WTC11 (cell line): ENCODE results near the gene LRRC51. TPM values are rescaled to one million over a fixed set of nuclear protein-coding genes. Genes with fewer than 3 reads are reported as not detected.

ENCODE experiments used
- ATAC-seq: fragments of 200-7000 bp; cut with Tn5 transposase; 2 replicates; pipeline ENCODE4 v1.10.0; 2021; ENCODE audit warnings: mild to moderate bottlenecking, moderate library complexity
- CTCF ChIA-PET: fragments of 300-600 bp; sonication (Branson Sonifier 250); formaldehyde crosslinking; loops from one replicate; lab custom pipeline; 2021; ENCODE audit warnings: antibody characterized with exemption; lab: Charles Lee
- POLR2A ChIA-PET: fragments of 350-600 bp; sonication (Branson Sonifier 250); formaldehyde crosslinking; loops from one replicate; lab custom pipeline; 2021; ENCODE audit warnings: antibody characterized with exemption; lab: Charles Lee
- DNase-seq: peaks from one replicate; pipeline ENCODE4 v3.0.0; 2021; ENCODE audit warnings: low spot score
- H3K27ac Mint-ChIP-seq: 2 replicates; pipeline ENCODE4 v1.8.0; 2021; ENCODE audit warnings: mixed read lengths
- H3K27me3 Mint-ChIP-seq: 2 replicates; pipeline ENCODE4 v1.8.0; 2021; ENCODE audit warnings: low read depth, mild to moderate bottlenecking, moderate library complexity, mixed read lengths
- H3K36me3 Mint-ChIP-seq: 2 replicates; pipeline ENCODE4 v1.8.0; 2021; ENCODE audit warnings: mixed read lengths
- H3K4me1 Mint-ChIP-seq: 2 replicates; pipeline ENCODE4 v1.8.0; 2022; ENCODE audit warnings: mixed read lengths
- H3K4me3 Mint-ChIP-seq: 2 replicates; pipeline ENCODE4 v1.8.0; 2021; ENCODE audit warnings: mild to moderate bottlenecking, moderate library complexity, mixed read lengths
- H3K9me3 Mint-ChIP-seq: 2 replicates; pipeline ENCODE4 v1.8.0; 2021; ENCODE audit warnings: mixed read lengths
- ATF2 ChIP-seq: sonication (generic); formaldehyde crosslinking; IDR thresholded peaks from 2 replicates; pipeline ENCODE4 v1.8.1; 2022; ENCODE audit warnings: low read depth, missing genetic modification reagents, borderline replicate concordance
- CREM ChIP-seq: sonication (generic); formaldehyde crosslinking; IDR thresholded peaks from 2 replicates; pipeline ENCODE4 v1.8.1; 2022; ENCODE audit warnings: mild to moderate bottlenecking, missing genetic modification reagents, moderate library complexity
- EMX1 ChIP-seq: fragments of 250-450 bp; sonication (Bioruptor Pico); IDR thresholded peaks from 2 replicates; pipeline ENCODE4 v1.8.0; 2021; ENCODE audit warnings: mild to moderate bottlenecking
- GRHL2 ChIP-seq: fragments of 250-450 bp; sonication (Bioruptor Pico); IDR thresholded peaks from 2 replicates; pipeline ENCODE4 v1.8.0; 2022; ENCODE audit warnings: mild to moderate bottlenecking, moderate library complexity; ENCODE audit not compliant: insufficient replicate concordance, severe bottlenecking
- JAZF1 ChIP-seq: fragments of 250-450 bp; sonication (Bioruptor Pico); IDR thresholded peaks from 2 replicates; pipeline ENCODE4 v1.9.0; 2021; ENCODE audit warnings: moderate library complexity, mild to moderate bottlenecking, inconsistent platforms
- MLX ChIP-seq: sonication (generic); formaldehyde crosslinking; IDR thresholded peaks from 2 replicates; pipeline ENCODE4 v1.8.1; 2023; ENCODE audit warnings: mild to moderate bottlenecking, missing genetic modification reagents, moderate library complexity
- NR3C1 ChIP-seq: sonication (generic); formaldehyde crosslinking; conservative IDR thresholded peaks from 2 replicates; pipeline ENCODE4 v1.8.1; 2023; ENCODE audit warnings: low read depth, mild to moderate bottlenecking, missing genetic modification reagents
- SOX15 ChIP-seq: fragments of 250-450 bp; sonication (Bioruptor Pico); IDR thresholded peaks from 2 replicates; pipeline ENCODE4 v1.9.0; 2021; ENCODE audit warnings: mild to moderate bottlenecking
- SP1 ChIP-seq: sonication (generic); formaldehyde crosslinking; conservative IDR thresholded peaks from 2 replicates; pipeline ENCODE4 v1.8.1; 2022; ENCODE audit warnings: missing genetic modification reagents
- TEAD1 ChIP-seq: sonication (generic); formaldehyde crosslinking; IDR thresholded peaks from 2 replicates; pipeline ENCODE4 v1.8.0; 2022; ENCODE audit warnings: mild to moderate bottlenecking, missing genetic modification reagents
- TEAD4 ChIP-seq: sonication (generic); formaldehyde crosslinking; IDR thresholded peaks from 2 replicates; pipeline ENCODE4 v1.8.0; 2022; ENCODE audit warnings: mild to moderate bottlenecking, missing genetic modification reagents
- ZNF138 ChIP-seq: sonication (generic); formaldehyde crosslinking; conservative IDR thresholded peaks from 2 replicates; pipeline ENCODE4 v1.8.1; 2022; ENCODE audit warnings: mild to moderate bottlenecking, moderate library complexity, missing genetic modification reagents
- ZNF232 ChIP-seq: sonication (generic); formaldehyde crosslinking; IDR thresholded peaks from 2 replicates; pipeline ENCODE4 v1.8.0; 2022; ENCODE audit warnings: mild to moderate bottlenecking, missing genetic modification reagents
- ZNF263 ChIP-seq: sonication (generic); formaldehyde crosslinking; IDR thresholded peaks from 2 replicates; pipeline ENCODE4 v1.8.1; 2022; ENCODE audit warnings: low read depth, mild to moderate bottlenecking, moderate library complexity, missing genetic modification reagents
- total RNA-seq: library from RNA; stranded (reverse); gene quantifications from 3 replicates; pipeline ENCODE4 v1.2.3, GENCODE V29; 2021
- TF ChIP-seq, protein P1 (sequence below): sonication (generic); formaldehyde crosslinking; IDR thresholded peaks from 2 replicates; pipeline ENCODE4 v1.8.0; 2022; ENCODE audit warnings: mild to moderate bottlenecking, missing genetic modification reagents
- TF ChIP-seq, protein P2 (sequence below): sonication (generic); formaldehyde crosslinking; IDR thresholded peaks from 2 replicates; pipeline ENCODE4 v1.8.0; 2023; ENCODE audit warnings: missing genetic modification reagents, mild to moderate bottlenecking, borderline replicate concordance
- TF ChIP-seq, protein P3 (sequence below): sonication (generic); formaldehyde crosslinking; IDR thresholded peaks from 2 replicates; pipeline ENCODE4 v1.8.1; 2023; ENCODE audit warnings: mild to moderate bottlenecking, missing genetic modification reagents, moderate library complexity
- TF ChIP-seq, protein P4 (sequence below): sonication (generic); formaldehyde crosslinking; IDR thresholded peaks from 2 replicates; pipeline ENCODE4 v1.8.0; 2023; ENCODE audit warnings: mild to moderate bottlenecking, missing genetic modification reagents

Gene LRRC51
- total RNA-seq, 1 experiment from 2014 or later: 5.3 TPM

DNA sequence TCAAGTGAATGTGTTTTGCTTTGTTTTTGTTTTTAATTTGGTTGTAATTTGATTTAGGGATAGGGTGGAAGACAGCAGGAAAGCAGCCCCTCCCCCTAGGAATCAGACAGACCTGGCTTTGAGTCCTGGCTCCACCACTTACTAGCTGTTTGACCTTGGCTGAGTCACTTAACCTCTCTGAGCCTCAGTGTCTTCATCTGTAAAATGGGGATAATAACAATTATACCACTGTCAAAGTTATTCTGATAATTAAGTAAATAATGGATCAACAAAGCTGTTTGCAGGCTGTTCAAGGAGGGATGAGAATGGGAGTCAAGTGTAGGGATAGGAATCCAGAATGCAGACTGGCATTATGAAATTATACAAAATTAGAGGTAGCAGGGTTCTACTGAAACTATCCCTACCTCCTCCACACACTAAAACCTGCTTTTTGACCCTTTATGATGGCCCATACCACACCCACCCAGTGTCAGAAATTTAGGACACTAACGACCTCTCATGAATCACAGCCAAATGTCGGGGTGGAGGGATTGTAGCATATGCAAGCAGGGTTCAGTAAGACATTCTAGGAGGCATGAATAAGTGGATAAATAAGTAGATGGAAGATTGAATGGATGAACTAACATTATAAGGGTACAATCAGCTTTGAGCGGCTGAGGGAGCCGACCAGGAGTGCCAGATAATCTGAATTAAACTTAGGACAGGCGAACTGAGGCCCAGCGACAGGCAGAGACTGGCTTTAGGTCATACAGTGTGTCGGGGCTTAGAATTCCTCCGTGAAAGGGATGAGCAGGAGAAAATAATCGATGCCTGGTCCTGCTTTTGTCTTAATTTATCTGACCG is 30.9 kb downstream of the LRRC51 start (continued):
- TF ChIP-seq MLX (no peak), TEAD1 (no peak), NR3C1 (CRISPR knock-in tag) (no peak), JAZF1 (CRISPR knock-in tag) (no peak), EMX1 (CRISPR knock-in tag) (no peak)

- DNase-seq: peak; percentile 98
- Mint-ChIP-seq H3K27me3 (peaks cover 39% of the 10 kb centered on the region), H3K27ac (peak within 1 kb of the TSS; percentile 99), H3K36me3 (peaks cover 2% of the 10 kb centered on the region; the same call in 1 of the 2 replicates), H3K9me3 (peaks cover 8% of the 10 kb centered on the region), H3K4me3 (peak within 1 kb of the TSS; percentile 93), H3K4me1 (peaks cover 16% of the 10 kb centered on the region)
- ATAC-seq: peak; percentile 92
- POLR2A ChIA-PET: interaction anchor here (1.0 to 1.2 kb wide), 3 partner anchors 21 to 112 kb away, joined by 3 to 4 read pairs (median 4); partner anchors contain the start of gene INPPL1
- CTCF ChIA-PET: interaction anchor here (0.6 to 1.6 kb wide), 5 partner anchors 21 to 319 kb away, joined by 3 to 9 read pairs (median 5); no protein-coding TSS in a partner anchor
- TF ChIP-seq CREM: peak; percentile 91
- TF ChIP-seq, protein P1, sequence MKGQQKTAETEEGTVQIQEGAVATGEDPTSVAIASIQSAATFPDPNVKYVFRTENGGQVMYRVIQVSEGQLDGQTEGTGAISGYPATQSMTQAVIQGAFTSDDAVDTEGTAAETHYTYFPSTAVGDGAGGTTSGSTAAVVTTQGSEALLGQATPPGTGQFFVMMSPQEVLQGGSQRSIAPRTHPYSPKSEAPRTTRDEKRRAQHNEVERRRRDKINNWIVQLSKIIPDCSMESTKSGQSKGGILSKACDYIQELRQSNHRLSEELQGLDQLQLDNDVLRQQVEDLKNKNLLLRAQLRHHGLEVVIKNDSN: peak; percentile 65; the same call in 1 of the 2 replicates
- TF ChIP-seq ZNF232 (CRISPR knock-in tag): peak; percentile 80
- TF ChIP-seq, protein P2, sequence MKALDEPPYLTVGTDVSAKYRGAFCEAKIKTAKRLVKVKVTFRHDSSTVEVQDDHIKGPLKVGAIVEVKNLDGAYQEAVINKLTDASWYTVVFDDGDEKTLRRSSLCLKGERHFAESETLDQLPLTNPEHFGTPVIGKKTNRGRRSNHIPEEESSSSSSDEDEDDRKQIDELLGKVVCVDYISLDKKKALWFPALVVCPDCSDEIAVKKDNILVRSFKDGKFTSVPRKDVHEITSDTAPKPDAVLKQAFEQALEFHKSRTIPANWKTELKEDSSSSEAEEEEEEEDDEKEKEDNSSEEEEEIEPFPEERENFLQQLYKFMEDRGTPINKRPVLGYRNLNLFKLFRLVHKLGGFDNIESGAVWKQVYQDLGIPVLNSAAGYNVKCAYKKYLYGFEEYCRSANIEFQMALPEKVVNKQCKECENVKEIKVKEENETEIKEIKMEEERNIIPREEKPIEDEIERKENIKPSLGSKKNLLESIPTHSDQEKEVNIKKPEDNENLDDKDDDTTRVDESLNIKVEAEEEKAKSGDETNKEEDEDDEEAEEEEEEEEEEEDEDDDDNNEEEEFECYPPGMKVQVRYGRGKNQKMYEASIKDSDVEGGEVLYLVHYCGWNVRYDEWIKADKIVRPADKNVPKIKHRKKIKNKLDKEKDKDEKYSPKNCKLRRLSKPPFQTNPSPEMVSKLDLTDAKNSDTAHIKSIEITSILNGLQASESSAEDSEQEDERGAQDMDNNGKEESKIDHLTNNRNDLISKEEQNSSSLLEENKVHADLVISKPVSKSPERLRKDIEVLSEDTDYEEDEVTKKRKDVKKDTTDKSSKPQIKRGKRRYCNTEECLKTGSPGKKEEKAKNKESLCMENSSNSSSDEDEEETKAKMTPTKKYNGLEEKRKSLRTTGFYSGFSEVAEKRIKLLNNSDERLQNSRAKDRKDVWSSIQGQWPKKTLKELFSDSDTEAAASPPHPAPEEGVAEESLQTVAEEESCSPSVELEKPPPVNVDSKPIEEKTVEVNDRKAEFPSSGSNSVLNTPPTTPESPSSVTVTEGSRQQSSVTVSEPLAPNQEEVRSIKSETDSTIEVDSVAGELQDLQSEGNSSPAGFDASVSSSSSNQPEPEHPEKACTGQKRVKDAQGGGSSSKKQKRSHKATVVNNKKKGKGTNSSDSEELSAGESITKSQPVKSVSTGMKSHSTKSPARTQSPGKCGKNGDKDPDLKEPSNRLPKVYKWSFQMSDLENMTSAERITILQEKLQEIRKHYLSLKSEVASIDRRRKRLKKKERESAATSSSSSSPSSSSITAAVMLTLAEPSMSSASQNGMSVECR (CRISPR knock-in tag): peak; percentile 38; the same call in 1 of the 2 replicates
- TF ChIP-seq, protein P3, sequence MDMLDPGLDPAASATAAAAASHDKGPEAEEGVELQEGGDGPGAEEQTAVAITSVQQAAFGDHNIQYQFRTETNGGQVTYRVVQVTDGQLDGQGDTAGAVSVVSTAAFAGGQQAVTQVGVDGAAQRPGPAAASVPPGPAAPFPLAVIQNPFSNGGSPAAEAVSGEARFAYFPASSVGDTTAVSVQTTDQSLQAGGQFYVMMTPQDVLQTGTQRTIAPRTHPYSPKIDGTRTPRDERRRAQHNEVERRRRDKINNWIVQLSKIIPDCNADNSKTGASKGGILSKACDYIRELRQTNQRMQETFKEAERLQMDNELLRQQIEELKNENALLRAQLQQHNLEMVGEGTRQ: peak; percentile 81
- TF ChIP-seq GRHL2 (CRISPR knock-in tag): no peak
- TF ChIP-seq NR3C1 (CRISPR knock-in tag): no peak
- TF ChIP-seq JAZF1 (CRISPR knock-in tag): no peak
- TF ChIP-seq SP1 (CRISPR knock-in tag): peak; percentile 65
- TF ChIP-seq ATF2 (CRISPR knock-in tag): no peak
- no peak for TF ChIP-seq ZNF263 (CRISPR knock-in tag)
- TF ChIP-seq, protein P4, sequence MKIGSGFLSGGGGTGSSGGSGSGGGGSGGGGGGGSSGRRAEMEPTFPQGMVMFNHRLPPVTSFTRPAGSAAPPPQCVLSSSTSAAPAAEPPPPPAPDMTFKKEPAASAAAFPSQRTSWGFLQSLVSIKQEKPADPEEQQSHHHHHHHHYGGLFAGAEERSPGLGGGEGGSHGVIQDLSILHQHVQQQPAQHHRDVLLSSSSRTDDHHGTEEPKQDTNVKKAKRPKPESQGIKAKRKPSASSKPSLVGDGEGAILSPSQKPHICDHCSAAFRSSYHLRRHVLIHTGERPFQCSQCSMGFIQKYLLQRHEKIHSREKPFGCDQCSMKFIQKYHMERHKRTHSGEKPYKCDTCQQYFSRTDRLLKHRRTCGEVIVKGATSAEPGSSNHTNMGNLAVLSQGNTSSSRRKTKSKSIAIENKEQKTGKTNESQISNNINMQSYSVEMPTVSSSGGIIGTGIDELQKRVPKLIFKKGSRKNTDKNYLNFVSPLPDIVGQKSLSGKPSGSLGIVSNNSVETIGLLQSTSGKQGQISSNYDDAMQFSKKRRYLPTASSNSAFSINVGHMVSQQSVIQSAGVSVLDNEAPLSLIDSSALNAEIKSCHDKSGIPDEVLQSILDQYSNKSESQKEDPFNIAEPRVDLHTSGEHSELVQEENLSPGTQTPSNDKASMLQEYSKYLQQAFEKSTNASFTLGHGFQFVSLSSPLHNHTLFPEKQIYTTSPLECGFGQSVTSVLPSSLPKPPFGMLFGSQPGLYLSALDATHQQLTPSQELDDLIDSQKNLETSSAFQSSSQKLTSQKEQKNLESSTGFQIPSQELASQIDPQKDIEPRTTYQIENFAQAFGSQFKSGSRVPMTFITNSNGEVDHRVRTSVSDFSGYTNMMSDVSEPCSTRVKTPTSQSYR (CRISPR knock-in tag): 0 out of 2 replicates have a peak, but pooled peaks have one; percentile 21
- TF ChIP-seq SOX15 (CRISPR knock-in tag): no peak
- TF ChIP-seq TEAD4 (CRISPR knock-in tag): no peak
- TF ChIP-seq ZNF138 (CRISPR knock-in tag): no peak
Observed at GRCh38 chr11:72112143-72112977, 31.7 kb downstream of the LRRC51 start, which contains the start of gene ANAPC15. Gene ANAPC15, minus strand, starts transcription at chr11:72112695. Its CDS starts 1,419 bp downstream, at chr11:72111276.
